Heart left ventricle (tissue), 13 donors: ENCODE measurements around the gene PRDM5.

Source experiments
- CTCF ChIP-seq, 12 donors: fragments of 200-600 bp; sonication (generic) in 4 of 12; IDR thresholded peaks; one replicate each; pipeline versions ENCODE4 v1.5.0 to v1.8.0; 2018 to 2022; ENCODE audit warnings: antibody characterized with exemption in 12 of 12, mild to moderate bottlenecking in 5 of 12
- POLR2A ChIP-seq, 2 donors: fragments of 450-650 bp; IDR thresholded peaks; one replicate each; pipeline ENCODE4 v1.6.1; 2017; ENCODE audit warnings: antibody characterized with exemption in 2 of 2, mild to moderate bottlenecking in 2 of 2, moderate library complexity in 2 of 2
- donor health status: ischemic (EF 13 %, LVEDD 7.1; RV severe dilation, severe dysfunction).
- donor health status: DM: no; HTN: yes; CAD: no.
- donor health status: DM: no; HTN: no; CAD: no.
- donor health status: ischemic (EF 25% LVEDD 6.9; RV normal size, moderate dysfunction).
- donor health status: ischemic (EF 25% LVEDD 5.7; RV mildly dilated, moderate dysfunction).
- donor health status: ischemic (EF 35%, LVEDD 5.7; RV mildly dilated, moderate dysfunction).
- donor health status: nonischemic (EF 11% LVEDD 7.7; RV severe dilation, severe dysfunction).
- donor health status: DM: yes; HTN: yes; CAD: no.
- donor health status: PGD.
- donor health status: ischemic (EF 29% LVEDD 5.4; RV normal size, mild dysfunction).
- donor health status: nonischemic (EF 23%, LVEDD 6.1; RV moderate dilation, normal function).

- TF ChIP-seq CTCF (IDR thresholded peaks at IDR 0.05) (no peak), POLR2A (IDR thresholded peaks at IDR 0.05) (no peak)
Measured at GRCh38 chr4:120839334-120839973, 83.1 kb downstream of the PRDM5 start.
